ENCODE measurements around the gene TNNI3K. TPM values are rescaled to one million over a fixed set of nuclear protein-coding genes. Genes with fewer than 3 reads are reported as not detected.

TNNI3K gene
- total RNA-seq, 1 experiment from 2014 or later: not detected

- no peak for DNase-seq
Measured at GRCh38 chr1:74463333-74463988, 228.3 kb downstream of the TNNI3K start.

More at GRCh38 chr1:74463333-74463988, 228.3 kb downstream of the TNNI3K start:
- Histone ChIP-seq H3K4me2 (ENCODE audit: insufficient read depth, insufficient read length, low read length) (no peak overlapping the region), H3K79me2 (ENCODE audit: insufficient read depth, low read length) (no peaks in the 10 kb centered on the region), H4K5ac (ENCODE audit: insufficient read length, low read depth, low read length) (no peak overlapping the region), H3K56ac (ENCODE audit: insufficient read length, low read depth, low read length) (no peak overlapping the region), H3K4ac (ENCODE audit: low read depth, low read length) (no peak overlapping the region), H3K79me1 (ENCODE audit: insufficient read depth, low read depth, low read length, poor library complexity, severe bottlenecking) (no peaks in the 10 kb centered on the region), H3K14ac (ENCODE audit: insufficient read depth, low read length) (no peak overlapping the region), H2BK12ac (ENCODE audit: insufficient read length, low read depth, low read length) (no peak overlapping the region), H3K9me3 (ENCODE audit: control insufficient read depth, low read depth, low read length) (no peaks in the 10 kb centered on the region), H2BK20ac (ENCODE audit: low read depth, low read length, poor library complexity, severe bottlenecking) (no peak overlapping the region), H3K27me3 (ENCODE audit: insufficient read depth, low read length) (no peaks in the 10 kb centered on the region), H2BK15ac (ENCODE audit: low read depth, low read length) (no peak overlapping the region), H3T11ph (ENCODE audit: low read length) (no peak overlapping the region), H3K18ac (ENCODE audit: insufficient read length, low read depth, low read length) (no peak overlapping the region), H2BK120ac (ENCODE audit: low read depth, low read length, poor library complexity, severe bottlenecking) (no peak overlapping the region), H4K8ac (replicated peaks; ENCODE audit: insufficient read length, low read depth, low read length) (no peak overlapping the region), H2AFZ (ENCODE audit: low read length) (no peak overlapping the region), H2BK5ac (ENCODE audit: insufficient read length, low read length) (no peak overlapping the region), H2AK5ac (ENCODE audit: insufficient read length, low read length) (no peak overlapping the region), H3K23me2 (ENCODE audit: insufficient read length, low read depth, low read length, poor library complexity, severe bottlenecking) (no peaks in the 10 kb centered on the region), H3K4me1 (ENCODE audit: insufficient read depth, low read length) (no peaks in the 10 kb centered on the region), H3K9ac (ENCODE audit: extremely low read depth, insufficient read length, low read length) (no peak overlapping the region), H3K23ac (ENCODE audit: insufficient read length, low read depth, low read length) (no peak overlapping the region), H3K27ac (ENCODE audit: insufficient read length, low read depth, low read length) (no peak overlapping the region), H4K20me1 (ENCODE audit: control insufficient read depth, insufficient read depth, insufficient read length) (no peaks in the 10 kb centered on the region), H4K91ac (ENCODE audit: insufficient read length, low read depth, low read length) (no peak overlapping the region)
- no peak overlapping the region for H3K4me3 Mint-ChIP-seq
- H3K27me3 Mint-ChIP-seq (ENCODE audit: low read depth): no peaks in the 10 kb centered on the region
- no CpG with 5 or more reads among the region's 9 CpGs for WGBS (ENCODE audit: extremely low coverage, insufficient read length, low lambda C conversion rate)
- peaks cover 18 to 20% of the 10 kb centered on the region in 2 experiments for H3K4me1 Mint-ChIP-seq
- H3K36me3 Mint-ChIP-seq (ENCODE audit: insufficient read depth in 1 of 3, low read depth in 3 of 3): peaks cover 0 to 18% (median 0%) of the 10 kb centered on the region in 3 experiments; a peak in 4 of 7 replicates
- H3K27ac Mint-ChIP-seq: no peak overlapping the region; a peak in 1 of 7 replicates
- TF ChIP-seq, protein P1, sequence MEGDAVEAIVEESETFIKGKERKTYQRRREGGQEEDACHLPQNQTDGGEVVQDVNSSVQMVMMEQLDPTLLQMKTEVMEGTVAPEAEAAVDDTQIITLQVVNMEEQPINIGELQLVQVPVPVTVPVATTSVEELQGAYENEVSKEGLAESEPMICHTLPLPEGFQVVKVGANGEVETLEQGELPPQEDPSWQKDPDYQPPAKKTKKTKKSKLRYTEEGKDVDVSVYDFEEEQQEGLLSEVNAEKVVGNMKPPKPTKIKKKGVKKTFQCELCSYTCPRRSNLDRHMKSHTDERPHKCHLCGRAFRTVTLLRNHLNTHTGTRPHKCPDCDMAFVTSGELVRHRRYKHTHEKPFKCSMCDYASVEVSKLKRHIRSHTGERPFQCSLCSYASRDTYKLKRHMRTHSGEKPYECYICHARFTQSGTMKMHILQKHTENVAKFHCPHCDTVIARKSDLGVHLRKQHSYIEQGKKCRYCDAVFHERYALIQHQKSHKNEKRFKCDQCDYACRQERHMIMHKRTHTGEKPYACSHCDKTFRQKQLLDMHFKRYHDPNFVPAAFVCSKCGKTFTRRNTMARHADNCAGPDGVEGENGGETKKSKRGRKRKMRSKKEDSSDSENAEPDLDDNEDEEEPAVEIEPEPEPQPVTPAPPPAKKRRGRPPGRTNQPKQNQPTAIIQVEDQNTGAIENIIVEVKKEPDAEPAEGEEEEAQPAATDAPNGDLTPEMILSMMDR (conservative IDR thresholded peaks at IDR 0.05): no peak
- H3K9me3 Mint-ChIP-seq: peaks cover 5 to 7% of the 10 kb centered on the region in 2 experiments; a peak in 2 of 5 replicates
